HepG2 (cell line): ENCODE results near the gene PPP2R2C. TPM values are rescaled to one million over a fixed set of nuclear protein-coding genes. Genes with fewer than 3 reads are reported as not detected.

Experiments used
- ATAC-seq: fragments of 200-7000 bp; cut with Tn5 transposase; 3 replicates; pipeline ENCODE4 v1.9.1; 2020; ENCODE audit warnings: mild to moderate bottlenecking, moderate library complexity
- BruUV-seq: library from RNA; stranded (reverse); fragments of 400-500 nt; replicated peaks from 2 replicates; lab custom pipeline; 2021; lab: Mats Ljungman, UMichigan
- CTCF ChIA-PET: fragments of 300-600 bp; formaldehyde crosslinking; extraction: SDS; loops from one replicate; lab custom pipeline; 2021; ENCODE audit warnings: low total read pairs, inconsistent platforms, low intra/inter-chr PET ratio; lab: Yijun Ruan, JAX
- POLR2A ChIA-PET: fragments of 350-600 bp; sonication (Branson Sonifier 250); formaldehyde crosslinking; loops from one replicate; lab custom pipeline; 2020; ENCODE audit warnings: antibody characterized with exemption, inconsistent platforms; lab: Yijun Ruan, JAX
- DNase-seq: peaks from one replicate; pipeline ENCODE4 v3.0.0-alpha.2; 2015; ENCODE audit warnings: low spot score
- FAIRE-seq: peaks from 3 replicates; lab custom pipeline; 2011; peaks lifted over from hg19 to GRCh38; lab: Jason Lieb, UNC
- H2AFZ ChIP-seq: one replicate; pipeline ENCODE4 v1.6.1; 2011; ENCODE audit warnings: low read length, inconsistent platforms
- H3K27ac ChIP-seq: fragments of 300-600 bp; 3 replicates; pipeline ENCODE4 v1.8.0; 2011; ENCODE audit warnings: mixed run types, mild to moderate bottlenecking, mixed read lengths, low read length, inconsistent platforms; ENCODE audit not compliant: insufficient read depth; ENCODE audit errors: extremely low read length
- H3K27me3 ChIP-seq, 2 experiments: fragments of 200-600 bp in 1 of 2; 2 replicates in 1 of 2; 3 replicates in 1 of 2; pipeline versions ENCODE4 v1.6.0 to v1.8.0; 2011; ENCODE audit warnings: low read length in 2 of 2, mild to moderate bottlenecking in 2 of 2, moderate library complexity in 2 of 2, inconsistent platforms in 1 of 2; ENCODE audit not compliant: insufficient read depth in 2 of 2, control insufficient read depth in 1 of 2
- H3K36me3 ChIP-seq, 2 experiments: fragments of 200-600 bp in 1 of 2; replicated peaks in 1 of 2; 2 replicates in 1 of 2; 3 replicates in 1 of 2; pipeline versions ENCODE4 v1.5.1 to v1.8.0; 2011; ENCODE audit warnings: low read length in 2 of 2, inconsistent platforms in 1 of 2; ENCODE audit not compliant: insufficient read depth in 2 of 2, control insufficient read depth in 1 of 2
- H3K4me1 ChIP-seq: 2 replicates; pipeline ENCODE4 v1.5.1; 2012; ENCODE audit warnings: low read length, inconsistent platforms; ENCODE audit not compliant: insufficient read depth
- H3K4me2 ChIP-seq: 2 replicates; pipeline ENCODE4 v1.6.0; 2011; ENCODE audit warnings: low read depth, low read length, inconsistent platforms
- H3K4me3 ChIP-seq, 3 experiments: fragments of 200-600 bp in 1 of 3; sonication (generic), shearing (Covaris generic) in 1 of 3; replicated peaks in 1 of 3; 2 replicates each; pipeline ENCODE4 v1.5.1; 2011 to 2016; ENCODE audit warnings: low read length in 3 of 3, inconsistent platforms in 2 of 3, low read depth in 2 of 3, mild to moderate bottlenecking in 2 of 3, control low read depth in 1 of 3, mixed read lengths in 1 of 3; ENCODE audit not compliant: insufficient read depth in 1 of 3
- H3K79me2 ChIP-seq: one replicate; pipeline ENCODE4 v1.6.1; 2011; ENCODE audit warnings: low read length, inconsistent platforms; ENCODE audit not compliant: insufficient read depth
- H3K9ac ChIP-seq: 2 replicates; pipeline ENCODE4 v1.6.0; 2011; ENCODE audit warnings: mild to moderate bottlenecking, low read depth, low read length, inconsistent platforms; ENCODE audit not compliant: insufficient read depth
- H3K9me3 ChIP-seq: 2 replicates; pipeline ENCODE4 v1.5.1; 2012; ENCODE audit warnings: mild to moderate bottlenecking, low read length
- H4K20me1 ChIP-seq: 2 replicates; pipeline ENCODE4 v1.6.0; 2011; ENCODE audit warnings: inconsistent platforms, mild to moderate bottlenecking, low read length, moderate library complexity; ENCODE audit not compliant: insufficient read depth
- ETS1 ChIP-seq: sonication (generic); formaldehyde crosslinking; IDR thresholded peaks from 2 replicates; pipeline ENCODE4 v1.4.0; 2020; ENCODE audit warnings: missing genetic modification reagents
- HNRNPUL1 ChIP-seq: fragments of 200-400 bp; formaldehyde crosslinking; IDR thresholded peaks from 2 replicates; pipeline ENCODE4 v1.6.1; 2017; ENCODE audit warnings: low read depth, mild to moderate bottlenecking, low read length, moderate library complexity
- KLF16 ChIP-seq, 2 experiments: sonication (generic) in 1 of 2; formaldehyde crosslinking in 1 of 2; IDR thresholded peaks; 2 replicates each; pipeline versions ENCODE4 v1.6.1 to v1.8.0; 2016 to 2023; ENCODE audit warnings: missing genetic modification reagents in 2 of 2, missing compliant biosample characterization in 1 of 2
- KMT2B ChIP-seq: IDR thresholded peaks from 2 replicates; pipeline ENCODE4 v1.6.1; 2016; ENCODE audit warnings: missing genetic modification reagents, missing compliant biosample characterization
- MAZ ChIP-seq, 2 experiments: sonication (generic) in 1 of 2; formaldehyde crosslinking in 1 of 2; IDR thresholded peaks; 2 replicates each; pipeline versions ENCODE4 v1.5.0 to v1.6.1; 2012 to 2020; ENCODE audit warnings: low read depth in 2 of 2, mild to moderate bottlenecking in 2 of 2, borderline replicate concordance in 1 of 2, improper control_type of control experiment in 1 of 2, low read length in 1 of 2, missing genetic modification reagents in 1 of 2, moderate library complexity in 1 of 2
- NR2F6 ChIP-seq, 2 experiments: IDR thresholded peaks; 2 replicates each; pipeline ENCODE4 v1.6.1; 2016; ENCODE audit warnings: antibody characterized with exemption in 1 of 2, mild to moderate bottlenecking in 1 of 2
- REXO4 ChIP-seq: sonication (generic); formaldehyde crosslinking; IDR thresholded peaks from 2 replicates; pipeline ENCODE4 v1.8.0; 2022; ENCODE audit warnings: missing genetic modification reagents, mild to moderate bottlenecking, borderline replicate concordance
- SIN3A ChIP-seq: IDR thresholded peaks from 2 replicates; pipeline ENCODE4 v1.6.1; 2011; ENCODE audit warnings: low read depth, mild to moderate bottlenecking, control low read depth, low read length, borderline replicate concordance
- TAF1 ChIP-seq: sonication (generic); formaldehyde crosslinking; IDR thresholded peaks from 2 replicates; pipeline ENCODE4 v1.4.0; 2020; ENCODE audit warnings: missing genetic modification reagents
- TCF7 ChIP-seq: sonication (generic); IDR thresholded peaks from 2 replicates; pipeline ENCODE4 v1.6.1; 2016; ENCODE audit warnings: antibody characterized with exemption, low read depth
- ZBTB26 ChIP-seq: IDR thresholded peaks from 2 replicates; pipeline ENCODE4 v1.6.1; 2016; ENCODE audit warnings: missing compliant biosample characterization, missing genetic modification reagents, borderline replicate concordance
- ZNF281 ChIP-seq: sonication (generic); formaldehyde crosslinking; IDR thresholded peaks from 2 replicates; pipeline ENCODE4 v1.4.0; 2020; ENCODE audit warnings: missing genetic modification reagents, borderline replicate concordance
- ZNF615 ChIP-seq: sonication (generic); formaldehyde crosslinking; IDR thresholded peaks from 2 replicates; pipeline ENCODE4 v1.5.0; 2020; ENCODE audit warnings: mild to moderate bottlenecking, missing genetic modification reagents, borderline replicate concordance
- ZNF792 ChIP-seq: IDR thresholded peaks from 2 replicates; pipeline ENCODE4 v1.6.1; 2016
- ZNF816 ChIP-seq: sonication (generic); formaldehyde crosslinking; IDR thresholded peaks from 2 replicates; pipeline ENCODE4 v1.8.0; 2022; ENCODE audit warnings: missing genetic modification reagents, mild to moderate bottlenecking, borderline replicate concordance
- ZNF879 ChIP-seq: sonication (generic); formaldehyde crosslinking; IDR thresholded peaks from 2 replicates; pipeline ENCODE4 v1.8.1; 2023; ENCODE audit warnings: missing genetic modification reagents
- WGBS: methylation state at CpG from one replicate; pipeline ENCODE4 v1.1.6; 2017; ENCODE audit warnings: low lambda C conversion rate; 5-methylcytosine and 5-hydroxymethylcytosine counted together
- in situ Hi-C: cut with HindIII; loops from 2 replicates; pipeline ENCODE4 v1.10.0; 2017; ENCODE audit warnings: low pct_unique_long_range_greater_than_20kb; ENCODE audit not compliant: extremely low pct_ligation_motif_present
- intact Hi-C: fragments of 100-400 bp; cut with micrococcal nuclease; formaldehyde crosslinking; loops from one replicate; pipeline ENCODE4 v1.10.0; 2022; ENCODE audit not compliant: unreplicated experiment
- polyA plus RNA-seq, 8 experiments: library from polyadenylated mRNA; depleted of rRNA in 3 of 8; stranded (reverse) in 7 of 8; unstranded in 1 of 8; fragments of >200 nt; fragmentation: Illumina TruSeq in 4 of 8; extraction: Trizol in 4 of 8; gene quantifications; 2 replicates each; pipeline versions ENCODE4 v1.2.1 to v1.2.3, GENCODE V29; 2011 to 2016; ENCODE audit warnings: low read depth in 4 of 8, missing spikeins in 1 of 8, mixed read lengths in 1 of 8; ENCODE audit not compliant: insufficient read depth in 1 of 8
- total RNA-seq, 5 experiments: library from RNA; depleted of rRNA; stranded (reverse); fragments of >200 nt; fragmentation: Illumina TruSeq; extraction: Trizol; gene quantifications; 2 replicates each; pipeline ENCODE4 v1.2.3, GENCODE V29; 2016; ENCODE audit warnings: low read depth in 1 of 5

PPP2R2C gene
- total and polyA plus RNA-seq, 2 of the 13 experiments (the other 11 are each of a cell fraction or from before 2014, with no cell fraction given) = 0.60 to 8.6 TPM

GRCh38 chr4:6337331-6337935 lies 135.0 kb downstream of the PPP2R2C start (continued):
- TF ChIP-seq ZNF879 (CRISPR knock-in tag) (no peak), NR2F6 (IDR thresholded peaks at IDR 0.05) (peak; percentile 35; the same call in 1 of the 2 replicates), NR2F6 (CRISPR knock-in tag; IDR thresholded peaks at IDR 0.05) (no peak), ZNF615 (CRISPR knock-in tag) (no peak), ZNF792 (no peak), TCF7 (peak; percentile 90), ZBTB26 (no peak), HNRNPUL1 (no peak), TAF1 (no peak), SIN3A (no peak), KLF16 (CRISPR knock-in tag; IDR thresholded peaks at IDR 0.05) (no peak)

GRCh38 chr4:6336166-6336565 lies 136.2 kb downstream of the PPP2R2C start:
- Histone ChIP-seq H2AFZ (no peak overlapping the region), H3K27me3 (peaks cover 0 to 27% of the 10 kb centered on the region in 2 experiments; a peak in 4 of 5 replicates), H3K27ac (no peak overlapping the region), H3K9ac (no peak overlapping the region), H3K4me2 (no peak overlapping the region), H3K4me1 (peaks cover 15% of the 10 kb centered on the region), H3K79me2 (no peaks in the 10 kb centered on the region), H3K36me3 (no peaks in the 10 kb centered on the region), H3K4me3 (no peak overlapping the region), H4K20me1 (no peaks in the 10 kb centered on the region), H3K9me3 (no peaks in the 10 kb centered on the region)
- ATAC-seq (no peak), DNase-seq (no peak), FAIRE-seq (no peak)
- POLR2A ChIA-PET = no interaction called here
- 53% methylated on average over 12 of the region's 13 CpGs for WGBS
- CTCF ChIA-PET = no interaction called here
- in situ Hi-C loops (loop anchor here (10.0 kb wide), 1 partner anchor 209 kb away; no protein-coding TSS in a partner anchor), intact Hi-C loops (no loop called here)
- no TSS peak for BruUV-seq
- TF ChIP-seq KMT2B = no peak
- TF ChIP-seq ZNF816 (CRISPR knock-in tag) = no peak
- TF ChIP-seq REXO4 (CRISPR knock-in tag) = no peak
- no peak for TF ChIP-seq MAZ (IDR thresholded peaks at IDR 0.05; ENCODE audit: borderline replicate concordance, low read depth, low read length)
- TF ChIP-seq MAZ (CRISPR knock-in tag; IDR thresholded peaks at IDR 0.05; ENCODE audit: low read depth) = no peak
- no peak for TF ChIP-seq ZNF281 (CRISPR knock-in tag)
- TF ChIP-seq ETS1 (CRISPR knock-in tag) = no peak
